Breast epithelium (tissue), 4 donors: Measurements from ENCODE around the gene MSL2. TPM values are rescaled to one million over a fixed set of nuclear protein-coding genes. Genes with fewer than 3 reads are reported as not detected.

Source experiments
- DNase-seq, 2 donors: peaks; one replicate each; pipeline ENCODE4 v3.0.0-alpha.2; 2019; ENCODE audit warnings: low spot score in 2 of 2
- H3K27ac ChIP-seq, 2 donors: fragments of 200-600 bp; sonication (generic) in 1 of 2; one replicate each; pipeline ENCODE4 v1.5.1; 2016 to 2019; ENCODE audit warnings: mild to moderate bottlenecking in 1 of 2
- H3K27me3 ChIP-seq, 2 donors: fragments of 200-600 bp; sonication (generic) in 1 of 2; one replicate each; pipeline versions ENCODE4 v1.5.1 to v1.6.0; 2017 to 2019; ENCODE audit warnings: control low read depth in 1 of 2, mild to moderate bottlenecking in 1 of 2
- H3K36me3 ChIP-seq: fragments of 200-600 bp; one replicate; pipeline ENCODE4 v1.5.1; 2019
- H3K4me1 ChIP-seq, 2 donors: fragments of 200-600 bp; sonication (generic); one replicate each; pipeline ENCODE4 v1.5.1; 2016 to 2019; ENCODE audit warnings: control low read depth in 1 of 2
- H3K4me3 ChIP-seq, 3 donors: fragments of 200-600 bp; sonication (generic); 1 replicate in 2 of 3; 2 replicates in 1 of 3; pipeline ENCODE4 v1.5.1; 2016 to 2019; ENCODE audit warnings: mild to moderate bottlenecking in 3 of 3, moderate library complexity in 2 of 3
- H3K9me3 ChIP-seq, 2 donors: fragments of 200-600 bp; sonication (generic) in 1 of 2; one replicate each; pipeline ENCODE4 v1.5.1; 2016 to 2019; ENCODE audit warnings: control low read depth in 1 of 2
- POLR2A ChIP-seq: fragments of 450-650 bp; IDR thresholded peaks from one replicate; pipeline ENCODE4 v1.6.1; 2016; ENCODE audit warnings: antibody characterized with exemption, mild to moderate bottlenecking, moderate library complexity
- POLR2AphosphoS5 ChIP-seq, 3 donors: sonication (generic); formaldehyde crosslinking; IDR thresholded peaks; one replicate each; pipeline ENCODE4 v1.6.1; 2017; ENCODE audit warnings: antibody characterized with exemption in 3 of 3
- intact Hi-C: fragments of 100-400 bp; cut with DNase I; formaldehyde crosslinking; loops from one replicate; pipeline ENCODE4 v1.15.1; 2023; ENCODE audit warnings: low total_unique reads
- total RNA-seq, 3 donors: library from RNA; depleted of rRNA; stranded (reverse); fragments of >200 nt; gene quantifications; one replicate each; pipeline ENCODE4 v1.1.0, GENCODE V29; 2016
- TF ChIP-seq, protein P1 (sequence below), 3 donors: fragments of 450-650 bp; IDR thresholded peaks; one replicate each; pipeline ENCODE4 v1.5.1; 2016 to 2017; ENCODE audit warnings: antibody characterized with exemption in 3 of 3, mild to moderate bottlenecking in 3 of 3, moderate library complexity in 3 of 3

The MSL2 gene
- total RNA-seq = 10 to 100 TPM; 25.8 to 46.5 (median 27.5) TPM

DNA sequence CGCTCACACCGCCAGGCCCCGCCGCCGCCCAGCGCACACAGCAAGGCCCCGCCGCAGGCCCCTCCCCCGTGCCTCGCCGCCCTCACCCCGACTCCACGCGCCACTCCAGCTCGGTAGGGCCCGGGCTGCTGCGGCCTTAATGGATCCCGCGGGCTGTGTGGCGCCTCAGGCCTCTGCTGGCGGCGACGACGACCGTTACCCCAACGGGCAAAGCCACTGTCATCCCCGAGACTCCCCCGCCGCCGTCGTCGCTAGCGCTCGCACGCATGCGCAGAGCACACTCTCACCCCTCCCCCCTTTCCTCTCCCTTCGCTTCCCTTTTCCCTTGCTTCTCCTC is at the start of gene MSL2:
MSL2 (minus strand) TSS at position 272 of the 337 bp plus-strand sequence. CDS start 1,222 bp downstream, outside the sequence.
- H3K27me3 ChIP-seq = no peaks in the 10 kb centered on the region
- H3K9me3 ChIP-seq = no peaks in the 10 kb centered on the region
- H3K4me1 ChIP-seq = peaks cover 0 to 3% of the 10 kb centered on the region in 2 donors
- H3K4me3 ChIP-seq = peak within 1 kb of the TSS; percentile 75 to 99 (median 88)
- H3K36me3 ChIP-seq = no peaks in the 10 kb centered on the region
- H3K27ac ChIP-seq = peak within 1 kb of the TSS; percentile 100
- DNase-seq = peak in 1 of 2 donors; percentile 68
- intact Hi-C loops = loop anchor here (5.0 kb wide), 1 partner anchor 99 kb away; no protein-coding TSS in a partner anchor
- TF ChIP-seq POLR2AphosphoS5 (IDR thresholded peaks at IDR 0.05) (peak in 1 of 3 donors; percentile 83), POLR2A (peak; percentile 85)
- TF ChIP-seq, protein P1, sequence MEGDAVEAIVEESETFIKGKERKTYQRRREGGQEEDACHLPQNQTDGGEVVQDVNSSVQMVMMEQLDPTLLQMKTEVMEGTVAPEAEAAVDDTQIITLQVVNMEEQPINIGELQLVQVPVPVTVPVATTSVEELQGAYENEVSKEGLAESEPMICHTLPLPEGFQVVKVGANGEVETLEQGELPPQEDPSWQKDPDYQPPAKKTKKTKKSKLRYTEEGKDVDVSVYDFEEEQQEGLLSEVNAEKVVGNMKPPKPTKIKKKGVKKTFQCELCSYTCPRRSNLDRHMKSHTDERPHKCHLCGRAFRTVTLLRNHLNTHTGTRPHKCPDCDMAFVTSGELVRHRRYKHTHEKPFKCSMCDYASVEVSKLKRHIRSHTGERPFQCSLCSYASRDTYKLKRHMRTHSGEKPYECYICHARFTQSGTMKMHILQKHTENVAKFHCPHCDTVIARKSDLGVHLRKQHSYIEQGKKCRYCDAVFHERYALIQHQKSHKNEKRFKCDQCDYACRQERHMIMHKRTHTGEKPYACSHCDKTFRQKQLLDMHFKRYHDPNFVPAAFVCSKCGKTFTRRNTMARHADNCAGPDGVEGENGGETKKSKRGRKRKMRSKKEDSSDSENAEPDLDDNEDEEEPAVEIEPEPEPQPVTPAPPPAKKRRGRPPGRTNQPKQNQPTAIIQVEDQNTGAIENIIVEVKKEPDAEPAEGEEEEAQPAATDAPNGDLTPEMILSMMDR (IDR thresholded peaks at IDR 0.05) = no peak

- TF ChIP-seq POLR2AphosphoS5 (IDR thresholded peaks at IDR 0.05) (no peak), POLR2A (no peak)
- TF ChIP-seq, protein P1 (IDR thresholded peaks at IDR 0.05) = no peak
- Histone ChIP-seq H3K27me3 (no peaks in the 10 kb centered on the region), H3K9me3 (no peaks in the 10 kb centered on the region), H3K27ac (no peak overlapping the region), H3K4me1 (no peaks in the 10 kb centered on the region), H3K36me3 (no peaks in the 10 kb centered on the region), H3K4me3 (no peak overlapping the region)
- no peak for DNase-seq
- intact Hi-C loops = loop anchor here (10.0 kb wide), 1 partner anchor 151 kb away; no protein-coding TSS in a partner anchor
These were observed 49.6 kb upstream of the MSL2 start for GRCh38 chr3:136245691-136246090.

DNA sequence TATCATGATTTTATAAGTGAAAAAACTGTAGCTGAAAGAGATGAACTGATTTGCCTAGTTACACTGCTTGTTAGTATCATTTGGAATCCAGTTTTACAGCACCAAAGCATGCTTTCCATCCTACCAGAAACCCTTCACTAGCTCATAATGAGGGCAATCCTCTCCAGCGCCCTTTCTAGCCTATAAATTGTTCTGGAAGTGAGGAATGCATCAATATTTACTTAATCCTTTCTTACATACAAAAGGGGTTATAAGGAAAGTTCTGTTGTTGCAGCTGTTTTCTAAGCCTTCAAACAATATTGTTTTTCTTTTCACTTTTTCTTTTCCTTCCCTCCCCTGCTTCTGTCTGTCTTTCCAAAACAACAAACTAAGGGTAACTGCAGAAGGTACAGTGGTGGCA is 43.0 kb upstream of the MSL2 start:
- no peak overlapping the region for H3K27ac ChIP-seq
- no peaks in the 10 kb centered on the region for H3K4me1 ChIP-seq
- DNase-seq = no peak
- no peak overlapping the region for H3K4me3 ChIP-seq
- no peaks in the 10 kb centered on the region for H3K36me3 ChIP-seq
- H3K9me3 ChIP-seq = no peaks in the 10 kb centered on the region
- intact Hi-C loops = no loop called here
- H3K27me3 ChIP-seq = no peaks in the 10 kb centered on the region
- TF ChIP-seq, protein P1 (IDR thresholded peaks at IDR 0.05) = no peak
- TF ChIP-seq POLR2AphosphoS5 (IDR thresholded peaks at IDR 0.05) = no peak
- TF ChIP-seq POLR2A = no peak

DNA sequence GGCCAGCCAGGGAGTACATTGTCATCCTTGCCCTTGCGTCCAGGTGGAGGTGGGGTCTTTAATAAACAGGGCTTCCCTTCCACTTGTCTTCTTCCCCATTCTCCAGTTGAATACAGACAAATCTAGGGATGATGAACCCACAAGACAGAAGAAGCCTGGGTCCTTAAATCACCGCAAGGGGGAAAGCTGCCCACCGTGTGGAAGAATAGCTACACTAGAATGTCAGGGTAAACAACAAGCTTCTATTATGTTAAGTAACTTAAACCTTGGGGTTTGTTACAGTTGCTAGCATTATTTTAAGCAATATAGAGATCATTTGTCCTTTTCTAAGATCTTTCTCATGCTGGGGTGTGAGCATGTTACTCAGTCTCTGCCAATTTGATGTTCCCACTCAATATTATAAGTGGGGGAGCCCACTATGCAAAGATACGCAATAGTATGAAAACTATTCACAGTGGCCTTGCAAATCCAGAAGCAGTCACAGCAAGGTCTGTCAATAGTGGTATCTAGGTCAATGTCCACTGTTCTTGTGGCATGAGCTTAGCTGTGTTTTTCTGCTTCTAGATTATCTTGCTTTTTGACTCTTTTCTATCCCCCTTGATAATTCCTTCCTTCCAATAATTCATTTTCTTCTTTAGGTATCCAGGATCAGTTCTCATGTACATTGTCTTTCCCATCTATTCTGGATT is 42.0 kb upstream of the MSL2 start:
- Histone ChIP-seq H3K4me3 (no peak overlapping the region), H3K4me1 (no peaks in the 10 kb centered on the region), H3K27ac (no peak overlapping the region), H3K36me3 (no peaks in the 10 kb centered on the region), H3K27me3 (no peaks in the 10 kb centered on the region), H3K9me3 (no peaks in the 10 kb centered on the region)
- TF ChIP-seq, protein P1 (IDR thresholded peaks at IDR 0.05) = no peak
- no peak for TF ChIP-seq POLR2AphosphoS5 (IDR thresholded peaks at IDR 0.05)
- TF ChIP-seq POLR2A = no peak
- intact Hi-C loops = no loop called here
- no peak for DNase-seq

DNA sequence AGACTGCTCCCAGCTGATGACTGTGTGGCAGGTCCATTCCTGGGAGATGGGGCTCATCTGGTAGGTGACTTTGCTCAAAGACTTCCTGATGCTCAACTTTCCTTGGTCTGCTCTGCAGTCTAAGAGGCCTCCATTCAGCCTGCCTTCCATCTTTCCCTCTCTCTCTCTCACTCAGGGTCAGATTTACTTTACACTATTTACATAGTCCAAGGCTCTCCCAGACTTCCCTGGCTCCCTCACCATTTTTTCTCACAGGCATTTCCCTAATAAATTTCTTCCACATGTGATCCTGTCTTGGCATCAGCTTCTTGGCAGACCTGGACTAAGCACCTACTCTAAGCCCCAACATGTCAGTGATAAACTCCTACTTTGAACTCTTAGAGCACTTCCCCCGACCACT is 41.0 kb upstream of the MSL2 start:
- Histone ChIP-seq H3K27ac (no peak overlapping the region), H3K4me3 (no peak overlapping the region), H3K9me3 (no peaks in the 10 kb centered on the region), H3K36me3 (no peaks in the 10 kb centered on the region), H3K27me3 (no peaks in the 10 kb centered on the region), H3K4me1 (no peaks in the 10 kb centered on the region)
- no peak for DNase-seq
- TF ChIP-seq POLR2A (no peak), POLR2AphosphoS5 (IDR thresholded peaks at IDR 0.05) (no peak)
- TF ChIP-seq, protein P1 (IDR thresholded peaks at IDR 0.05) = no peak
- intact Hi-C loops = no loop called here
